CD4-positive, alpha-beta memory T cell (primary cell): Measurements from ENCODE around the gene RALGAPA1. TPM values are rescaled to one million over a fixed set of nuclear protein-coding genes. Genes with fewer than 3 reads are reported as not detected.
A peak's percentile ranks its signal among the peaks of the same experiment; 100 is the strongest.
"Not testable (repeated sequence)": the region's sequence is repeated elsewhere in the genome, so short reads cannot be mapped to it uniquely, and the experiment has no call there.

Source experiments
- CTCF ChIA-PET: fragments of 350-600 bp; sonication (Branson Sonifier 250); formaldehyde crosslinking; loops from one replicate; lab custom pipeline; 2021; ENCODE audit warnings: inconsistent platforms; ENCODE audit not compliant: partially characterized antibody; lab: Charles Lee
- POLR2A ChIA-PET: fragments of 350-600 bp; sonication (Branson Sonifier 250); formaldehyde crosslinking; loops from one replicate; lab custom pipeline; 2021; ENCODE audit not compliant: partially characterized antibody; lab: Charles Lee
- DNase-seq, 5 donors: peaks; one replicate each; pipeline versions ENCODE4 v3.0.0 to v3.0.0-alpha.2; 2020 to 2022; ENCODE audit warnings: mixed read lengths in 1 of 5
- H3K27ac ChIP-seq: one replicate; pipeline ENCODE4 v1.7.0; 2013; ENCODE audit warnings: low read depth, low read length
- H3K27me3 ChIP-seq: 2 replicates; pipeline ENCODE4 v1.7.0; 2013; ENCODE audit warnings: mild to moderate bottlenecking, low read length, moderate library complexity; ENCODE audit not compliant: insufficient read depth
- H3K36me3 ChIP-seq: 2 replicates; pipeline ENCODE4 v1.7.0; 2013; ENCODE audit warnings: mild to moderate bottlenecking, low read length, moderate library complexity; ENCODE audit not compliant: insufficient read depth
- H3K4me1 ChIP-seq: 2 replicates; pipeline ENCODE4 v1.7.0; 2013; ENCODE audit warnings: mild to moderate bottlenecking, low read length, moderate library complexity; ENCODE audit not compliant: insufficient read depth
- H3K4me3 ChIP-seq, 2 donors: one replicate each; pipeline ENCODE4 v1.7.0; 2013; ENCODE audit warnings: low read length in 2 of 2, mild to moderate bottlenecking in 1 of 2
- H3K9me3 ChIP-seq, 2 donors: one replicate each; pipeline ENCODE4 v1.7.0; 2013; ENCODE audit warnings: low read length in 2 of 2, control low read depth in 1 of 2; ENCODE audit not compliant: control insufficient read depth in 1 of 2
- H3K27ac Mint-ChIP-seq, 7 donors: one replicate each; pipeline ENCODE4 v1.8.0; 2020 to 2021; ENCODE audit warnings: mixed read lengths in 7 of 7, mild to moderate bottlenecking in 6 of 7, inconsistent platforms in 3 of 7, moderate library complexity in 3 of 7
- H3K27me3 Mint-ChIP-seq, 2 donors: one replicate each; pipeline ENCODE4 v1.8.0; 2020 to 2021; ENCODE audit warnings: mixed read lengths in 2 of 2
- H3K36me3 Mint-ChIP-seq, 2 donors: one replicate each; pipeline ENCODE4 v1.8.0; 2020 to 2021; ENCODE audit warnings: mixed read lengths in 2 of 2, inconsistent platforms in 1 of 2, mild to moderate bottlenecking in 1 of 2
- H3K4me1 Mint-ChIP-seq, 4 donors: one replicate each; pipeline ENCODE4 v1.8.0; 2020 to 2021; ENCODE audit warnings: mixed read lengths in 4 of 4, mild to moderate bottlenecking in 1 of 4
- H3K4me3 Mint-ChIP-seq, 8 donors: one replicate each; pipeline ENCODE4 v1.8.0; 2020 to 2021; ENCODE audit warnings: mixed read lengths in 8 of 8, mild to moderate bottlenecking in 7 of 8, moderate library complexity in 6 of 8, inconsistent platforms in 3 of 8
- H3K9me3 Mint-ChIP-seq, 8 donors: one replicate each; pipeline ENCODE4 v1.8.0; 2020 to 2021; ENCODE audit warnings: mixed read lengths in 8 of 8, mild to moderate bottlenecking in 5 of 8, inconsistent platforms in 3 of 8, moderate library complexity in 1 of 8
- intact Hi-C: fragments of 100-400 bp; cut with micrococcal nuclease; formaldehyde crosslinking; loops from one replicate; pipeline ENCODE4 v1.15.1; 2023
- polyA plus RNA-seq, 2 donors: library from polyadenylated mRNA; unstranded; fragments of 300-500 nt; fragmentation: Illumina TruSeq; gene quantifications; one replicate each; pipeline ENCODE4 v1.2.3, GENCODE V29; 2021
- total RNA-seq, 2 experiments: library from RNA; stranded (reverse); gene quantifications; one replicate each; pipeline ENCODE4 v1.2.3, GENCODE V29; 2021

The RALGAPA1 gene
- total and polyA plus RNA-seq, 4 experiments from 2014 or later = 15.1 to 66.0 (median 42.9) TPM

GRCh38 chr14:35695072-35695471, 114.0 kb downstream of the RALGAPA1 start:
- H3K9me3 ChIP-seq = no peaks in the 10 kb centered on the region
- no peaks in the 10 kb centered on the region for H3K27me3 ChIP-seq
- no peaks in the 10 kb centered on the region for H3K9me3 Mint-ChIP-seq
- no peak overlapping the region for H3K4me3 ChIP-seq
- no peaks in the 10 kb centered on the region for H3K27me3 Mint-ChIP-seq
- intact Hi-C loops = no loop called here
- no peaks in the 10 kb centered on the region for H3K4me1 ChIP-seq
- H3K4me1 Mint-ChIP-seq = peaks cover 5 to 9% (median 7%) of the 10 kb centered on the region in 4 donors
- no peaks in the 10 kb centered on the region for H3K36me3 ChIP-seq
- H3K27ac ChIP-seq = no peak overlapping the region
- no peak overlapping the region for H3K27ac Mint-ChIP-seq
- POLR2A ChIA-PET = interaction anchor here (1.4 kb wide), 1 partner anchor 11 kb away, joined by 3 read pairs; no protein-coding TSS in a partner anchor
- peaks cover 0 to 1% of the 10 kb centered on the region in 2 donors for H3K36me3 Mint-ChIP-seq
- CTCF ChIA-PET = interaction anchor here (1.2 kb wide), 1 partner anchor 119 kb away, joined by 4 read pairs; no protein-coding TSS in a partner anchor
- no peak for DNase-seq
- H3K4me3 Mint-ChIP-seq = no peak overlapping the region

- Mint-ChIP-seq H3K9me3 (no peaks in the 10 kb centered on the region), H3K27me3 (no peaks in the 10 kb centered on the region), H3K4me1 (peaks cover 0 to 5% (median 4%) of the 10 kb centered on the region in 4 donors), H3K4me3 (no peak overlapping the region), H3K36me3 (peaks cover 17 to 31% of the 10 kb centered on the region in 2 donors), H3K27ac (peak overlapping the region in 4 of 7 donors; percentile 5 to 48 (median 20))
- no peaks in the 10 kb centered on the region for H3K9me3 ChIP-seq
- peak in 1 of 5 donors; percentile 1 for DNase-seq
- H3K36me3 ChIP-seq = no peaks in the 10 kb centered on the region
- intact Hi-C loops = loop anchor here (5.0 kb wide), 1 partner anchor 123 kb away; no protein-coding TSS in a partner anchor
- no peak overlapping the region for H3K27ac ChIP-seq
- no peak overlapping the region for H3K4me3 ChIP-seq
- POLR2A ChIA-PET = no interaction called here
- H3K27me3 ChIP-seq = no peaks in the 10 kb centered on the region
- CTCF ChIA-PET = interaction anchor here (0.8 to 1.5 kb wide), 4 partner anchors 9 to 133 kb away, joined by 3 to 4 read pairs (median 3); no protein-coding TSS in a partner anchor
- no peaks in the 10 kb centered on the region for H3K4me1 ChIP-seq
Measured at GRCh38 chr14:35689000-35689460, 120.1 kb downstream of the RALGAPA1 start.

GRCh38 chr14:35688126-35688826, 120.8 kb downstream of the RALGAPA1 start:
- no peaks in the 10 kb centered on the region for H3K27me3 Mint-ChIP-seq
- H3K9me3 ChIP-seq = no peaks in the 10 kb centered on the region
- POLR2A ChIA-PET = no interaction called here
- H3K36me3 ChIP-seq = no peaks in the 10 kb centered on the region
- peaks cover 0 to 5% (median 4%) of the 10 kb centered on the region in 4 donors for H3K4me1 Mint-ChIP-seq
- CTCF ChIA-PET = interaction anchor here (0.8 to 1.5 kb wide), 4 partner anchors 10 to 133 kb away, joined by 3 to 4 read pairs (median 3); no protein-coding TSS in a partner anchor
- intact Hi-C loops = loop anchor here (5.0 kb wide), 1 partner anchor 124 kb away; no protein-coding TSS in a partner anchor
- no peaks in the 10 kb centered on the region for H3K4me1 ChIP-seq
- no peaks in the 10 kb centered on the region for H3K27me3 ChIP-seq
- H3K9me3 Mint-ChIP-seq = no peaks in the 10 kb centered on the region
- peaks cover 22 to 35% of the 10 kb centered on the region in 2 donors for H3K36me3 Mint-ChIP-seq
- no peak overlapping the region for H3K4me3 Mint-ChIP-seq
- no peak overlapping the region for H3K27ac Mint-ChIP-seq
- no peak overlapping the region for H3K4me3 ChIP-seq
- no peak overlapping the region for H3K27ac ChIP-seq
- DNase-seq = no peak

- Mint-ChIP-seq H3K27ac (no peak overlapping the region), H3K27me3 (no peaks in the 10 kb centered on the region), H3K9me3 (no peaks in the 10 kb centered on the region), H3K4me3 (no peak overlapping the region), H3K4me1 (peaks cover 0 to 5% (median 4%) of the 10 kb centered on the region in 4 donors), H3K36me3 (peaks cover 22 to 40% of the 10 kb centered on the region in 2 donors)
- H3K9me3 ChIP-seq = no peaks in the 10 kb centered on the region
- peak; percentile 6 to 43 (median 9) for DNase-seq
- no peaks in the 10 kb centered on the region for H3K4me1 ChIP-seq
- intact Hi-C loops = loop anchor here (5.0 kb wide), 1 partner anchor 125 kb away; no protein-coding TSS in a partner anchor
- H3K36me3 ChIP-seq = peaks cover 3% of the 10 kb centered on the region
- no peak overlapping the region for H3K27ac ChIP-seq
- ChIA-PET CTCF (interaction anchor here (0.7 kb wide), 1 partner anchor 21 kb away, joined by 3 read pairs; no protein-coding TSS in a partner anchor), POLR2A (no interaction called here)
- no peak overlapping the region for H3K4me3 ChIP-seq
- no peaks in the 10 kb centered on the region for H3K27me3 ChIP-seq
Measured at GRCh38 chr14:35687335-35687939, 121.7 kb downstream of the RALGAPA1 start.

- POLR2A ChIA-PET = interaction anchor here (1.5 kb wide), 1 partner anchor 11 kb away, joined by 3 read pairs; no protein-coding TSS in a partner anchor
- CTCF ChIA-PET = interaction anchor here (1.4 kb wide), 1 partner anchor 15 kb away, joined by 5 read pairs; no protein-coding TSS in a partner anchor
- intact Hi-C loops, DNase-seq, H3K4me3 Mint-ChIP-seq, H3K4me3 ChIP-seq, H3K27me3 ChIP-seq, H3K9me3 Mint-ChIP-seq, H3K4me1 ChIP-seq, H3K9me3 ChIP-seq, H3K27ac ChIP-seq, H3K36me3 ChIP-seq, H3K27me3 Mint-ChIP-seq, H3K4me1 Mint-ChIP-seq: not testable (repeated sequence)
- H3K36me3 Mint-ChIP-seq = peaks cover 22 to 35% of the 10 kb centered on the region in 2 donors
- H3K27ac Mint-ChIP-seq = peak overlapping the region in 1 of 7 donors; percentile 27
Measured at GRCh38 chr14:35683688-35684087, 125.4 kb downstream of the RALGAPA1 start.

GRCh38 chr14:35682802-35683201, 126.3 kb downstream of the RALGAPA1 start:
- H3K4me1 Mint-ChIP-seq = no peaks in the 10 kb centered on the region
- Histone ChIP-seq H3K27me3 (no peaks in the 10 kb centered on the region), H3K27ac (no peak overlapping the region), H3K36me3 (peaks cover 3% of the 10 kb centered on the region), H3K4me1 (no peaks in the 10 kb centered on the region), H3K9me3 (no peaks in the 10 kb centered on the region), H3K4me3 (no peak overlapping the region)
- H3K36me3 Mint-ChIP-seq = peaks cover 31 to 37% of the 10 kb centered on the region in 2 donors
- H3K27ac Mint-ChIP-seq = no peak overlapping the region
- ChIA-PET CTCF (interaction anchor here (1.4 kb wide), 1 partner anchor 16 kb away, joined by 5 read pairs; no protein-coding TSS in a partner anchor), POLR2A (no interaction called here)
- H3K9me3 Mint-ChIP-seq = no peaks in the 10 kb centered on the region
- no peak for DNase-seq
- intact Hi-C loops = no loop called here
- H3K27me3 Mint-ChIP-seq = no peaks in the 10 kb centered on the region
- no peak overlapping the region for H3K4me3 Mint-ChIP-seq
